GM12878 (cell line): ENCODE data around the gene PCBP1. TPM values are rescaled to one million over a fixed set of nuclear protein-coding genes. Genes with fewer than 3 reads are reported as not detected.

ENCODE experiments used
- ATAC-seq: fragments of 200-7000 bp; cut with Tn5 transposase; 3 replicates; pipeline ENCODE4 v1.9.1; 2020; ENCODE audit warnings: mild to moderate bottlenecking, moderate library complexity
- BruUV-seq: library from RNA; stranded (reverse); fragments of 400-500 nt; replicated peaks from 2 replicates; lab custom pipeline; 2021; lab: Mats Ljungman, UMichigan
- CTCF ChIA-PET: fragments of 300-600 bp; sonication (Branson Sonifier 250); formaldehyde crosslinking; extraction: SDS; loops from one replicate; lab custom pipeline; 2021; ENCODE audit warnings: inconsistent platforms; lab: Yijun Ruan, JAX
- POLR2A ChIA-PET: fragments of 350-600 bp; formaldehyde crosslinking; extraction: SDS; loops from one replicate; lab custom pipeline; 2021; ENCODE audit warnings: inconsistent platforms; lab: Charles Lee
- RAD21 ChIA-PET: fragments of 300-600 bp; sonication (Branson Sonifier 250); formaldehyde crosslinking; loops from one replicate; lab custom pipeline; 2023; ENCODE audit warnings: antibody characterized with exemption; ENCODE audit not compliant: unreplicated experiment; lab: Charles Lee
- SMC1A ChIA-PET: fragments of 300-600 bp; sonication (Branson Sonifier 250); formaldehyde crosslinking; loops from one replicate; lab custom pipeline; 2023; ENCODE audit not compliant: unreplicated experiment, uncharacterized antibody; lab: Charles Lee
- DNase-seq: peaks from one replicate; pipeline ENCODE4 v3.0.0-alpha.2; 2011; ENCODE audit warnings: low read depth, low spot score
- FAIRE-seq: peaks from 3 replicates; lab custom pipeline; 2011; peaks lifted over from hg19 to GRCh38; lab: Jason Lieb, UNC
- H2AFZ ChIP-seq: 2 replicates; pipeline ENCODE4 v1.6.0; 2011; ENCODE audit warnings: low read depth, low read length, control low read depth; ENCODE audit not compliant: control insufficient read depth
- H3K27ac ChIP-seq: 2 replicates; pipeline ENCODE4 v1.5.1; 2011; ENCODE audit warnings: control low read depth; ENCODE audit not compliant: control insufficient read depth, insufficient read depth
- H3K27me3 ChIP-seq, 2 experiments: replicated peaks in 1 of 2; 2 replicates each; pipeline versions ENCODE4 v1.6.0 to v1.6.1; 2011; ENCODE audit warnings: low read length in 1 of 2; ENCODE audit not compliant: control insufficient read depth in 2 of 2, insufficient read depth in 2 of 2
- H3K36me3 ChIP-seq, 2 experiments: 2 replicates each; pipeline ENCODE4 v1.5.1; 2011; ENCODE audit warnings: low read length in 1 of 2; ENCODE audit not compliant: control insufficient read depth in 2 of 2, insufficient read depth in 2 of 2
- H3K4me1 ChIP-seq: 2 replicates; pipeline ENCODE4 v1.6.1; 2011; ENCODE audit warnings: mild to moderate bottlenecking, low read length, moderate library complexity, mixed read lengths; ENCODE audit not compliant: control insufficient read depth, insufficient read depth
- H3K4me2 ChIP-seq: 2 replicates; pipeline ENCODE4 v1.6.0; 2011; ENCODE audit warnings: control low read depth; ENCODE audit not compliant: control insufficient read depth, insufficient read depth
- H3K4me3 ChIP-seq: fragments of 200-600 bp; sonication (generic); 2 replicates; pipeline ENCODE4 v1.5.1; 2016
- H3K79me2 ChIP-seq: 2 replicates; pipeline ENCODE4 v1.6.0; 2011; ENCODE audit warnings: low read length; ENCODE audit not compliant: control insufficient read depth, insufficient read depth
- H3K9ac ChIP-seq: 2 replicates; pipeline ENCODE4 v1.8.0; 2011; ENCODE audit warnings: low read length, control low read depth, mixed read lengths; ENCODE audit not compliant: control insufficient read depth, insufficient read depth
- H3K9me3 ChIP-seq: replicated peaks from 3 replicates; pipeline ENCODE4 v1.5.1; 2011; ENCODE audit warnings: mild to moderate bottlenecking, low read length; ENCODE audit not compliant: control insufficient read depth, insufficient read depth
- H4K20me1 ChIP-seq: 2 replicates; pipeline ENCODE4 v1.6.0; 2011; ENCODE audit not compliant: control insufficient read depth, insufficient read depth
- ATF7 ChIP-seq: fragments of 450-650 bp; IDR thresholded peaks from 2 replicates; pipeline ENCODE4 v1.6.1; 2016; ENCODE audit warnings: low read depth, mild to moderate bottlenecking
- CREB1 ChIP-seq: IDR thresholded peaks from 2 replicates; pipeline ENCODE4 v1.6.1; 2012; ENCODE audit warnings: low read depth, mild to moderate bottlenecking, inconsistent platforms
- FOXM1 ChIP-seq: IDR thresholded peaks from 2 replicates; pipeline ENCODE4 v1.6.1; 2012; ENCODE audit warnings: low read depth, mild to moderate bottlenecking, inconsistent platforms, low read length, moderate library complexity
- HDGF ChIP-seq: fragments of 450-650 bp; IDR thresholded peaks from 2 replicates; pipeline ENCODE4 v1.6.1; 2016; ENCODE audit warnings: antibody characterized with exemption
- IRF4 ChIP-seq: IDR thresholded peaks from 2 replicates; pipeline ENCODE4 v1.6.1; 2011; ENCODE audit warnings: low read depth, low read length
- NFIC ChIP-seq: IDR thresholded peaks from 2 replicates; pipeline ENCODE4 v1.6.1; 2012; ENCODE audit warnings: low read depth, mild to moderate bottlenecking, inconsistent platforms, low read length, moderate library complexity
- PML ChIP-seq: IDR thresholded peaks from 2 replicates; pipeline ENCODE4 v1.6.1; 2012; ENCODE audit warnings: low read length, inconsistent platforms
- POLR2AphosphoS5 ChIP-seq: IDR thresholded peaks from 2 replicates; pipeline ENCODE4 v1.6.1; 2011; ENCODE audit warnings: mild to moderate bottlenecking, low read length, inconsistent platforms
- RAD21 ChIP-seq: IDR thresholded peaks from 2 replicates; pipeline ENCODE4 v1.6.1; 2011; ENCODE audit warnings: mild to moderate bottlenecking, low read depth, low read length, moderate library complexity; ENCODE audit not compliant: insufficient read depth
- RB1 ChIP-seq: fragments of 450-650 bp; formaldehyde crosslinking; IDR thresholded peaks from 2 replicates; pipeline ENCODE4 v1.6.1; 2017; ENCODE audit warnings: mild to moderate bottlenecking, borderline replicate concordance
- RUNX3 ChIP-seq: IDR thresholded peaks from 2 replicates; pipeline ENCODE4 v1.6.1; 2012; ENCODE audit warnings: low read length, inconsistent platforms
- SMAD1 ChIP-seq: fragments of 450-650 bp; IDR thresholded peaks from 2 replicates; pipeline ENCODE4 v1.6.1; 2018; ENCODE audit warnings: mild to moderate bottlenecking, low read depth; ENCODE audit not compliant: partially characterized antibody
- SP1 ChIP-seq: IDR thresholded peaks from one replicate; pipeline ENCODE4 v1.6.1; 2011; ENCODE audit warnings: low read depth, low read length
- TAF1 ChIP-seq: IDR thresholded peaks from 2 replicates; pipeline ENCODE4 v1.6.1; 2011; ENCODE audit warnings: mild to moderate bottlenecking, low read depth, low read length, borderline replicate concordance
- ZNF24 ChIP-seq: fragments of 450-650 bp; IDR thresholded peaks from 2 replicates; pipeline ENCODE4 v1.6.1; 2017; ENCODE audit warnings: antibody characterized with exemption, mild to moderate bottlenecking
- ZSCAN29 ChIP-seq: fragments of 450-650 bp; IDR thresholded peaks from 2 replicates; pipeline ENCODE4 v1.6.1; 2017; ENCODE audit warnings: mild to moderate bottlenecking, moderate library complexity
- WGBS: methylation state at CpG from one replicate; pipeline ENCODE4 v1.1.6; 2016; ENCODE audit warnings: low lambda C conversion rate; ENCODE audit not compliant: insufficient replicate concordance, insufficient coverage; ENCODE audit errors: missing lambda C conversion rate; 5-methylcytosine and 5-hydroxymethylcytosine counted together
- in situ Hi-C: fragments of 300-500 bp; cut with MboI; formaldehyde crosslinking; loops from 9 replicates; pipeline ENCODE4 v1.14.3; 2018; ENCODE audit warnings: mixed read lengths
- intact Hi-C: fragments of 100-400 bp; cut with micrococcal nuclease; formaldehyde crosslinking; loops from one replicate; pipeline ENCODE4 v1.14.2; 2022; ENCODE audit not compliant: unreplicated experiment
- polyA plus RNA-seq, 11 experiments: library from polyadenylated mRNA; depleted of rRNA in 4 of 11; unstranded in 6 of 11; stranded (reverse) in 5 of 11; fragments of >200 nt; fragmentation: Nextera tagmentation in 4 of 11; fragmentation: Illumina TruSeq in 1 of 11; extraction: Ambion mirVana in 4 of 11; extraction: Trizol in 1 of 11; gene quantifications; 1 replicate in 1 of 11; 2 replicates in 10 of 11; pipeline versions ENCODE4 v1.2.1 to v1.2.3, GENCODE V29; 2011 to 2016; ENCODE audit warnings: inconsistent platforms in 2 of 11, missing spikeins in 2 of 11, low read depth in 1 of 11
- total RNA-seq, 4 experiments: library from RNA; depleted of rRNA in 3 of 4; stranded (reverse); fragments of >200 nt in 3 of 4; fragmentation: Illumina TruSeq in 1 of 4; extraction: Trizol in 1 of 4; gene quantifications; 2 replicates each; pipeline versions ENCODE4 v1.2.1 to v1.2.3, GENCODE V29; 2013 to 2021
- TF ChIP-seq, protein P1 (sequence below): IDR thresholded peaks from 2 replicates; pipeline ENCODE4 v1.6.1; 2012; ENCODE audit warnings: low read depth, low read length, improper control_type of control experiment
- TF ChIP-seq, protein P2 (sequence below), 3 experiments: IDR thresholded peaks in 2 of 3; conservative IDR thresholded peaks in 1 of 3; 2 replicates each; pipeline ENCODE4 v1.5.1; 2011; ENCODE audit warnings: low read depth in 3 of 3, low read length in 3 of 3, mild to moderate bottlenecking in 3 of 3, control low read depth in 2 of 3, moderate library complexity in 2 of 3, inconsistent platforms in 1 of 3, mixed read lengths in 1 of 3; ENCODE audit not compliant: control insufficient read depth in 2 of 3, insufficient read depth in 1 of 3; ENCODE audit errors: extremely low read depth in 1 of 3
- TF ChIP-seq, protein P3 (sequence below): fragments of 450-650 bp; formaldehyde crosslinking; IDR thresholded peaks from 2 replicates; pipeline ENCODE4 v1.4.0; 2022; ENCODE audit warnings: mild to moderate bottlenecking, moderate library complexity

The PCBP1 gene
- total and polyA plus RNA-seq, 10 of the 15 experiments (the other 5 are each of a cell fraction or from before 2014, with no cell fraction given), result 24.4 to 494 (median 130) TPM

DNA sequence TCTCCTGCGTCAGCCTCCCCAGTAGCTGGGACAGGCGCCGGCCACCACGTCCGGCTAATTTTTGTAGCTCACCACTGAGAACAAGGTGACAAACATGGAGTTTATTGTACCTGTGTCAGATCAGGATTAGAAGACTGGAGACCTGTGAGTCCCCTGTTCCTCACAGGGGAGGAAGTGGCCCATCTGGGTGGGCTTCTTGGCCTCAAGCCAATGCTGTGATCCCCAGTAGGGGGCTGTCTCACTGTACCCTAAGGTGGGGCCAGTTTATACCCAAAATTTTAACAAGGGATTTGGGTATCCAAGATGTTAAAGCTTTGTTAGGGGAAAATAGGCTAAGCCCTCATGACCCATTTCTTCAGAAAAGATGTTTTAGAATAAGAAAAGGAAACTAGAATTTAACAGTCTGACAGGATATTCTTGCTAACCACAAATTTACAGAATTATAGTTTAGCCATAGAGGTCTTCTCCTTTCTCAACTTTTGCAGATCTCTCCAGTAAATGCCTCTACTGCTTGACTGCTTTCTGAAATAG lies 16.3 kb downstream of the PCBP1 start:
- Histone ChIP-seq H3K9me3 (no peaks in the 10 kb centered on the region), H3K4me1 (peaks cover 35% of the 10 kb centered on the region), H3K27ac (peak overlapping the region; percentile 97), H3K27me3 (no peaks in the 10 kb centered on the region), H4K20me1 (no peaks in the 10 kb centered on the region), H3K36me3 (no peaks in the 10 kb centered on the region), H3K79me2 (no peaks in the 10 kb centered on the region; the same call in 1 of the 2 replicates), H3K9ac (peak overlapping the region; percentile 90), H2AFZ (peak overlapping the region; percentile 80), H3K4me2 (peak overlapping the region; percentile 93), H3K4me3 (peak overlapping the region; percentile 53)
- intact Hi-C loops, result loop anchor here (1.0 to 10.0 kb wide), 3 partner anchors 21 to 961 kb away; partner anchors contain the start of gene NAGK
- TSS peak; percentile 78 for BruUV-seq
- ChIA-PET SMC1A (interaction anchor here (0.7 to 11.3 kb wide), 15 partner anchors 9 to 195 kb away, joined by 3 to 181 read pairs (median 9); partner anchors contain the start of genes MXD1 and PCBP1), RAD21 (interaction anchor here (1.0 to 8.3 kb wide), 12 partner anchors 9 to 304 kb away, joined by 3 to 234 read pairs (median 20); partner anchors contain the start of gene MXD1), CTCF (interaction anchor here (0.8 to 3.9 kb wide), 18 partner anchors 8 to 192 kb away, joined by 3 to 22 read pairs (median 4); partner anchors contain the start of gene SNRPG), POLR2A (interaction anchor here (0.6 to 8.7 kb wide), 11 partner anchors 10 to 258 kb away, joined by 3 to 280 read pairs (median 6); partner anchors contain the start of genes MXD1 and PCBP1)
- in situ Hi-C loops, result loop anchor here (25.0 kb wide), 1 partner anchor 1716 kb away; no protein-coding TSS in a partner anchor
- 1% methylated on average over 5 of the region's 5 CpGs for WGBS
- FAIRE-seq (peak; percentile 47), ATAC-seq (peak; percentile 59), DNase-seq (no peak)
- TF ChIP-seq, protein P1, sequence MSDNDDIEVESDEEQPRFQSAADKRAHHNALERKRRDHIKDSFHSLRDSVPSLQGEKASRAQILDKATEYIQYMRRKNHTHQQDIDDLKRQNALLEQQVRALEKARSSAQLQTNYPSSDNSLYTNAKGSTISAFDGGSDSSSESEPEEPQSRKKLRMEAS, result no peak
- TF ChIP-seq NFIC (peak; percentile 12; the same call in 1 of the 2 replicates), SMAD1 (peak; percentile 87), ATF7 (0 out of 2 replicates have a peak, but pooled peaks have one; percentile 5), TAF1 (no peak), IRF4 (no peak), CREB1 (0 out of 2 replicates have a peak, but pooled peaks have one; percentile 11), RB1 (no peak), ZSCAN29 (no peak), FOXM1 (0 out of 2 replicates have a peak, but pooled peaks have one; percentile 23), RUNX3 (peak; percentile 64; the same call in 1 of the 2 replicates), PML (no peak), RAD21 (0 out of 2 replicates have a peak, but pooled peaks have one; percentile 18), POLR2AphosphoS5 (peak; percentile 51; the same call in 1 of the 2 replicates), HDGF (0 out of 2 replicates have a peak, but pooled peaks have one; percentile 36), ZNF24 (0 out of 2 replicates have a peak, but pooled peaks have one; percentile 12), SP1 (no peak)
- TF ChIP-seq, protein P2, sequence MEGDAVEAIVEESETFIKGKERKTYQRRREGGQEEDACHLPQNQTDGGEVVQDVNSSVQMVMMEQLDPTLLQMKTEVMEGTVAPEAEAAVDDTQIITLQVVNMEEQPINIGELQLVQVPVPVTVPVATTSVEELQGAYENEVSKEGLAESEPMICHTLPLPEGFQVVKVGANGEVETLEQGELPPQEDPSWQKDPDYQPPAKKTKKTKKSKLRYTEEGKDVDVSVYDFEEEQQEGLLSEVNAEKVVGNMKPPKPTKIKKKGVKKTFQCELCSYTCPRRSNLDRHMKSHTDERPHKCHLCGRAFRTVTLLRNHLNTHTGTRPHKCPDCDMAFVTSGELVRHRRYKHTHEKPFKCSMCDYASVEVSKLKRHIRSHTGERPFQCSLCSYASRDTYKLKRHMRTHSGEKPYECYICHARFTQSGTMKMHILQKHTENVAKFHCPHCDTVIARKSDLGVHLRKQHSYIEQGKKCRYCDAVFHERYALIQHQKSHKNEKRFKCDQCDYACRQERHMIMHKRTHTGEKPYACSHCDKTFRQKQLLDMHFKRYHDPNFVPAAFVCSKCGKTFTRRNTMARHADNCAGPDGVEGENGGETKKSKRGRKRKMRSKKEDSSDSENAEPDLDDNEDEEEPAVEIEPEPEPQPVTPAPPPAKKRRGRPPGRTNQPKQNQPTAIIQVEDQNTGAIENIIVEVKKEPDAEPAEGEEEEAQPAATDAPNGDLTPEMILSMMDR (IDR thresholded peaks at IDR 0.05 in 2 of 3, conservative IDR thresholded peaks at IDR 0.05 in 1 of 3; ENCODE audit: control insufficient read depth in 2 of 3, extremely low read depth in 1 of 3, insufficient read depth in 1 of 3, low read depth in 3 of 3, low read length in 3 of 3), result peak in 1 of 3 experiments; percentile 16; a peak in 2 of 6 replicates
- TF ChIP-seq, protein P3, sequence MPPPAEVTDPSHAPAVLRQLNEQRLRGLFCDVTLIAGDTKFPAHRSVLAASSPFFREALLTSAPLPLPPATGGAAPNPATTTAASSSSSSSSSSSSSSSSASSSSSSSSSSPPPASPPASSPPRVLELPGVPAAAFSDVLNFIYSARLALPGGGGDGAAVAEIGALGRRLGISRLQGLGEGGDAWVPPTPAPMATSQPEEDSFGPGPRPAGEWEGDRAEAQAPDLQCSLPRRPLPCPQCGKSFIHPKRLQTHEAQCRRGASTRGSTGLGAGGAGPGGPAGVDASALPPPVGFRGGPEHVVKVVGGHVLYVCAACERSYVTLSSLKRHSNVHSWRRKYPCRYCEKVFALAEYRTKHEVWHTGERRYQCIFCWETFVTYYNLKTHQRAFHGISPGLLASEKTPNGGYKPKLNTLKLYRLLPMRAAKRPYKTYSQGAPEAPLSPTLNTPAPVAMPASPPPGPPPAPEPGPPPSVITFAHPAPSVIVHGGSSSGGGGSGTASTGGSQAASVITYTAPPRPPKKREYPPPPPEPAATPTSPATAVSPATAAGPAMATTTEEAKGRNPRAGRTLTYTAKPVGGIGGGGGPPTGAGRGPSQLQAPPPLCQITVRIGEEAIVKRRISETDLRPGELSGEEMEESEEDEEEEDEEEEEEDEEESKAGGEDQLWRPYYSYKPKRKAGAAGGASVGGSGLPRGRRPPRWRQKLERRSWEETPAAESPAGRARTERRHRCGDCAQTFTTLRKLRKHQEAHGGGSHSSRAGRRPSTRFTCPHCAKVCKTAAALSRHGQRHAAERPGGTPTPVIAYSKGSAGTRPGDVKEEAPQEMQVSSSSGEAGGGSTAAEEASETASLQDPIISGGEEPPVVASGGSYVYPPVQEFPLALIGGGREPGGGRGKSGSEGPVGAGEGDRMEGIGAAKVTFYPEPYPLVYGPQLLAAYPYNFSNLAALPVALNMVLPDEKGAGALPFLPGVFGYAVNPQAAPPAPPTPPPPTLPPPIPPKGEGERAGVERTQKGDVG (CRISPR knock-in tag), result no peak
